GM20431 (cell line): ENCODE results near the gene OLFM1.

Experiments used
- in situ Hi-C: fragments of 300-500 bp; cut with MseI, MboI; formaldehyde crosslinking; loops from one replicate; pipeline ENCODE4 v1.15.0; 2020; ENCODE audit warnings: low sequenced_read_pairs; ENCODE audit not compliant: unreplicated experiment

Gene OLFM1

DNA sequence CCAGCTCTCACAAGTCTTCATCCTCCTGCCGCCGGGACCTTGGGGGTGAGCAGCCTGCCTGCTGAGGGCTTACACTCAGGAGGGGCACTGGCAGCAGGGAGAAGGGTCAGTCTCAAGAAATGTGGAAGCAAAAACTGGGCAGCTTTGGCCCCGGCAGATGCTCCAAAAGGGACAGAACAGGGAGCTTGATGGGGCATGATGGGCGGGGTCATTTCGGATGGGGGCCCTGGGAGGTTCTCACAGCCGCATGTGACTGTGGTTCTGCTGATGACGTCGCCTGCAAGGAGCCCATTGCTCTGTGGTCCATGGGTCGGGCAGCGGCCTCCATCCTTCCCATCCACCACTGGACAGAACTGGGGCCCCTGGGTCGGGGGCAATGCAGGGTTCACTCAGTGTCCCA lies 76.6 kb downstream of the OLFM1 start:
- in situ Hi-C loops, result no loop called here

- in situ Hi-C loops, result no loop called here
These were observed 77.7 kb downstream of the OLFM1 start for GRCh38 chr9:135165003-135165711.

- in situ Hi-C loops, result no loop called here
These were observed 78.5 kb downstream of the OLFM1 start for GRCh38 chr9:135165756-135166519.

DNA sequence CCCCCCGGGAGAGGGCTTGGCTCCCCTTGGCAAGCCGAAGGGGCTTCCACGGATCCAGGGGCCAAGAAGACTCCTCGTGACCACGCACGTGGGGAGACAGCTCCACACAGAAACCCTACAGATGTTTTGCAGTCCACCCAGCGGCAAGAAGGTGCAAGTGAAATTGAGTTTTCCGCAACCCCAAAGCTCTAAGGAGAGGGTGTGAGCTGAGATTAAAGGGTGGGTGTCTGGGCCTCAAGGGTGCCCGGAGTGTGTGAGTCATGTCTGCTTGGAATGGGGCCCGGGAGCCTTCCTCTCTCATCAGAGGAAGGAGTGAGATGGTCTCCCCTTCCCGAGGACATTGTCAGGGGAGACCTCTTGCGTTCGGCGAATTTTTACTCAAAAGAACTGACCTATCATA lies 79.1 kb downstream of the OLFM1 start:
- in situ Hi-C loops, result no loop called here

DNA sequence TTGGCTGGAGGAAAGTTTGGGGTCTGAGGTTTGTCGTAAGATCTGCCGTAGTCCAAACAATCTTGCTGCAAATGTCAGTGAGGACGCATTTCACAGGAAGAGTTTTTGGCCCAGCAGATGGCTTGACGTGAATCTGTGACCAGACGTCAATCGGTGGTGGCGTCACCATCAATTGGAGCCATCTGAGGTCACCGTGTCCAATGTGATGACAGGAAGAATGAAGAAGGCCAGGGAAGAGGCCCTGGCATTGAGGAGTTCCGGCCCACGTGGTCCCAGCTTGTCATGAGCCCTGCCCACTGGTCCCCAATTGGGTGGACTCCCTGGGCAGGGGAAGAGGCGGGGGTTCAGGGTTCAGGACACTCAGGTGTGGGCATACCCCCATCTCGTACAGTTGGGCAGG lies 79.9 kb downstream of the OLFM1 start:
- in situ Hi-C loops, result no loop called here

GRCh38 chr9:135167849-135168655 lies 80.6 kb downstream of the OLFM1 start:
- in situ Hi-C loops, result no loop called here

GRCh38 chr9:135169709-135170226 lies 82.3 kb downstream of the OLFM1 start:
- in situ Hi-C loops, result no loop called here

- in situ Hi-C loops, result no loop called here
These were observed 83.1 kb downstream of the OLFM1 start for GRCh38 chr9:135170535-135170934.
